ENCODE data around the gene HTT.

DNA sequence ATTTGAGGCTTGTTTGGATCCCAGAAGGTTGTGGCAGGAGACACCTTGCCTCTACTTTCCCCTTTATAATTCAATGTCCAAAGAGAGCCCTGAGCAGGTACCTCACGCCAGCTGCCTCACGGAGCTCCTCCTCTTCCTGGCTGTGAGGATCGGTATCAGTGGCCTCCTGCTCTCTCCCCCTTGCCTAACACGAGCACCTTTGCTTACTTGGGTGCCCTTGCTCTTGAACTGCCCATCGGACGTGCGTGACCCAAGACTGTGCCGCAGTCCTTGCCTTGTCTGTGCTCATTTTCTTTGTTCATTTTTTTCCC lies 146.7 kb downstream of the HTT start:
- TF ChIP-seq CTCF (IDR thresholded peaks at IDR 0.05; ENCODE audit: control extremely low read depth in 1 of 3, insufficient read depth in 1 of 3, low read depth in 1 of 3, low read length in 3 of 3) (no peak), ATF3 (IDR thresholded peaks at IDR 0.05; ENCODE audit: insufficient read depth, low read depth, low read length) (no peak), EZH2 (IDR thresholded peaks at IDR 0.05; ENCODE audit: low read depth, low read length, severe bottlenecking) (no peak), CEBPB (IDR thresholded peaks at IDR 0.05; ENCODE audit: low read depth, low read length) (no peak), SP1 (IDR thresholded peaks at IDR 0.05; ENCODE audit: low read depth, low read length) (no peak), TBP (IDR thresholded peaks at IDR 0.05; ENCODE audit: low read depth, low read length) (no peak), POLR2A (IDR thresholded peaks at IDR 0.05; ENCODE audit: control extremely low read depth in 1 of 2, low read depth in 2 of 2, low read length in 2 of 2) (no peak), SIX5 (IDR thresholded peaks at IDR 0.05; ENCODE audit: low read depth, low read length) (no peak), NRF1 (IDR thresholded peaks at IDR 0.05; ENCODE audit: low read depth, low read length) (no peak), RNF2 (IDR thresholded peaks at IDR 0.05; ENCODE audit: borderline replicate concordance, low read depth, low read length, missing control alignments, poor library complexity, severe bottlenecking) (no peak), USF2 (IDR thresholded peaks at IDR 0.05; ENCODE audit: low read length) (no peak), ATF2 (IDR thresholded peaks at IDR 0.05; ENCODE audit: low read length) (no peak), TCF12 (IDR thresholded peaks at IDR 0.05; ENCODE audit: low read depth, low read length) (no peak)
